Measurements from ENCODE around the gene CXADR. TPM values are rescaled to one million over a fixed set of nuclear protein-coding genes. Genes with fewer than 3 reads are reported as not detected.

CXADR gene
- total and polyA plus RNA-seq, 4 donors: 8.5 to 46.4 (median 26.5) TPM

GRCh38 chr21:17631195-17631594, 118.4 kb downstream of the CXADR start:
- Histone ChIP-seq H3K36me3 (ENCODE audit: control insufficient read depth in 4 of 4, insufficient read depth in 3 of 4, low read depth in 1 of 4, low read length in 3 of 4) (no peaks in the 10 kb centered on the region), H3K9me3 (ENCODE audit: control insufficient read depth in 4 of 4, low read length in 3 of 4) (no peaks in the 10 kb centered on the region), H3K9ac (ENCODE audit: low read depth in 1 of 2, low read length in 2 of 2) (no peak overlapping the region), H3K4me3 (ENCODE audit: low read depth in 1 of 3, low read length in 3 of 3) (no peak overlapping the region), H3K27me3 (ENCODE audit: control insufficient read depth in 4 of 4, insufficient read depth in 4 of 4, low read length in 3 of 4) (no peaks in the 10 kb centered on the region), H3K27ac (ENCODE audit: low read depth in 1 of 2, low read length in 2 of 2) (no peak overlapping the region), H3K4me1 (ENCODE audit: control insufficient read depth in 4 of 4, insufficient read depth in 4 of 4, low read length in 3 of 4) (no peaks in the 10 kb centered on the region)
- TF ChIP-seq HNF4A (conservative IDR thresholded peaks at IDR 0.05) (no peak), RAD21 (IDR thresholded peaks at IDR 0.05) (no peak), ATF3 (IDR thresholded peaks at IDR 0.05) (no peak), SP1 (IDR thresholded peaks at IDR 0.05) (no peak), YY1 (IDR thresholded peaks at IDR 0.05) (no peak), HNF4G (IDR thresholded peaks at IDR 0.05) (no peak), GABPA (IDR thresholded peaks at IDR 0.05 in 1 of 2, conservative IDR thresholded peaks at IDR 0.05 in 1 of 2) (no peak), NR2F2 (IDR thresholded peaks at IDR 0.05) (no peak), JUND (IDR thresholded peaks at IDR 0.05) (no peak)
- TF ChIP-seq, protein P1, sequence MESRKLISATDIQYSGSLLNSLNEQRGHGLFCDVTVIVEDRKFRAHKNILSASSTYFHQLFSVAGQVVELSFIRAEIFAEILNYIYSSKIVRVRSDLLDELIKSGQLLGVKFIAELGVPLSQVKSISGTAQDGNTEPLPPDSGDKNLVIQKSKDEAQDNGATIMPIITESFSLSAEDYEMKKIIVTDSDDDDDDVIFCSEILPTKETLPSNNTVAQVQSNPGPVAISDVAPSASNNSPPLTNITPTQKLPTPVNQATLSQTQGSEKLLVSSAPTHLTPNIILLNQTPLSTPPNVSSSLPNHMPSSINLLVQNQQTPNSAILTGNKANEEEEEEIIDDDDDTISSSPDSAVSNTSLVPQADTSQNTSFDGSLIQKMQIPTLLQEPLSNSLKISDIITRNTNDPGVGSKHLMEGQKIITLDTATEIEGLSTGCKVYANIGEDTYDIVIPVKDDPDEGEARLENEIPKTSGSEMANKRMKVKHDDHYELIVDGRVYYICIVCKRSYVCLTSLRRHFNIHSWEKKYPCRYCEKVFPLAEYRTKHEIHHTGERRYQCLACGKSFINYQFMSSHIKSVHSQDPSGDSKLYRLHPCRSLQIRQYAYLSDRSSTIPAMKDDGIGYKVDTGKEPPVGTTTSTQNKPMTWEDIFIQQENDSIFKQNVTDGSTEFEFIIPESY (IDR thresholded peaks at IDR 0.05): no peak
- TF ChIP-seq, protein P2, sequence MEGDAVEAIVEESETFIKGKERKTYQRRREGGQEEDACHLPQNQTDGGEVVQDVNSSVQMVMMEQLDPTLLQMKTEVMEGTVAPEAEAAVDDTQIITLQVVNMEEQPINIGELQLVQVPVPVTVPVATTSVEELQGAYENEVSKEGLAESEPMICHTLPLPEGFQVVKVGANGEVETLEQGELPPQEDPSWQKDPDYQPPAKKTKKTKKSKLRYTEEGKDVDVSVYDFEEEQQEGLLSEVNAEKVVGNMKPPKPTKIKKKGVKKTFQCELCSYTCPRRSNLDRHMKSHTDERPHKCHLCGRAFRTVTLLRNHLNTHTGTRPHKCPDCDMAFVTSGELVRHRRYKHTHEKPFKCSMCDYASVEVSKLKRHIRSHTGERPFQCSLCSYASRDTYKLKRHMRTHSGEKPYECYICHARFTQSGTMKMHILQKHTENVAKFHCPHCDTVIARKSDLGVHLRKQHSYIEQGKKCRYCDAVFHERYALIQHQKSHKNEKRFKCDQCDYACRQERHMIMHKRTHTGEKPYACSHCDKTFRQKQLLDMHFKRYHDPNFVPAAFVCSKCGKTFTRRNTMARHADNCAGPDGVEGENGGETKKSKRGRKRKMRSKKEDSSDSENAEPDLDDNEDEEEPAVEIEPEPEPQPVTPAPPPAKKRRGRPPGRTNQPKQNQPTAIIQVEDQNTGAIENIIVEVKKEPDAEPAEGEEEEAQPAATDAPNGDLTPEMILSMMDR (IDR thresholded peaks at IDR 0.05; ENCODE audit: low read depth, low read length, missing input control): no peak
- TF ChIP-seq, protein P3, sequence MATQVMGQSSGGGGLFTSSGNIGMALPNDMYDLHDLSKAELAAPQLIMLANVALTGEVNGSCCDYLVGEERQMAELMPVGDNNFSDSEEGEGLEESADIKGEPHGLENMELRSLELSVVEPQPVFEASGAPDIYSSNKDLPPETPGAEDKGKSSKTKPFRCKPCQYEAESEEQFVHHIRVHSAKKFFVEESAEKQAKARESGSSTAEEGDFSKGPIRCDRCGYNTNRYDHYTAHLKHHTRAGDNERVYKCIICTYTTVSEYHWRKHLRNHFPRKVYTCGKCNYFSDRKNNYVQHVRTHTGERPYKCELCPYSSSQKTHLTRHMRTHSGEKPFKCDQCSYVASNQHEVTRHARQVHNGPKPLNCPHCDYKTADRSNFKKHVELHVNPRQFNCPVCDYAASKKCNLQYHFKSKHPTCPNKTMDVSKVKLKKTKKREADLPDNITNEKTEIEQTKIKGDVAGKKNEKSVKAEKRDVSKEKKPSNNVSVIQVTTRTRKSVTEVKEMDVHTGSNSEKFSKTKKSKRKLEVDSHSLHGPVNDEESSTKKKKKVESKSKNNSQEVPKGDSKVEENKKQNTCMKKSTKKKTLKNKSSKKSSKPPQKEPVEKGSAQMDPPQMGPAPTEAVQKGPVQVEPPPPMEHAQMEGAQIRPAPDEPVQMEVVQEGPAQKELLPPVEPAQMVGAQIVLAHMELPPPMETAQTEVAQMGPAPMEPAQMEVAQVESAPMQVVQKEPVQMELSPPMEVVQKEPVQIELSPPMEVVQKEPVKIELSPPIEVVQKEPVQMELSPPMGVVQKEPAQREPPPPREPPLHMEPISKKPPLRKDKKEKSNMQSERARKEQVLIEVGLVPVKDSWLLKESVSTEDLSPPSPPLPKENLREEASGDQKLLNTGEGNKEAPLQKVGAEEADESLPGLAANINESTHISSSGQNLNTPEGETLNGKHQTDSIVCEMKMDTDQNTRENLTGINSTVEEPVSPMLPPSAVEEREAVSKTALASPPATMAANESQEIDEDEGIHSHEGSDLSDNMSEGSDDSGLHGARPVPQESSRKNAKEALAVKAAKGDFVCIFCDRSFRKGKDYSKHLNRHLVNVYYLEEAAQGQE (IDR thresholded peaks at IDR 0.05): no peak
- 75% methylated on average over 4 of the region's 4 CpGs for WGBS
- DNase-seq (ENCODE audit: low spot score): no peak

- Histone ChIP-seq H3K9me3 (ENCODE audit: control insufficient read depth in 4 of 4, low read length in 3 of 4) (peaks cover 0 to 2% (median 0%) of the 10 kb centered on the region in 4 donors), H3K4me1 (ENCODE audit: control insufficient read depth in 4 of 4, insufficient read depth in 4 of 4, low read length in 3 of 4) (no peaks in the 10 kb centered on the region), H3K4me3 (ENCODE audit: low read depth in 1 of 3, low read length in 3 of 3) (no peak overlapping the region), H3K27ac (ENCODE audit: low read depth in 1 of 2, low read length in 2 of 2) (no peak overlapping the region), H3K36me3 (ENCODE audit: control insufficient read depth in 4 of 4, insufficient read depth in 3 of 4, low read depth in 1 of 4, low read length in 3 of 4) (no peaks in the 10 kb centered on the region), H3K9ac (ENCODE audit: low read depth in 1 of 2, low read length in 2 of 2) (no peak overlapping the region), H3K27me3 (ENCODE audit: control insufficient read depth in 4 of 4, insufficient read depth in 4 of 4, low read length in 3 of 4) (no peaks in the 10 kb centered on the region)
- TF ChIP-seq ATF3 (IDR thresholded peaks at IDR 0.05) (no peak), EGR1 (IDR thresholded peaks at IDR 0.05; ENCODE audit: low read depth in 2 of 2) (no peak), YY1 (IDR thresholded peaks at IDR 0.05) (no peak), HNF4G (IDR thresholded peaks at IDR 0.05) (no peak), JUND (IDR thresholded peaks at IDR 0.05) (no peak), TAF1 (conservative IDR thresholded peaks at IDR 0.05) (no peak), RXRA (IDR thresholded peaks at IDR 0.05) (no peak), RAD21 (IDR thresholded peaks at IDR 0.05) (no peak), NR2F2 (IDR thresholded peaks at IDR 0.05) (no peak), FOXA1 (IDR thresholded peaks at IDR 0.05) (no peak), GABPA (IDR thresholded peaks at IDR 0.05 in 1 of 2, conservative IDR thresholded peaks at IDR 0.05 in 1 of 2) (no peak), FOXA2 (IDR thresholded peaks at IDR 0.05) (no peak), HNF4A (conservative IDR thresholded peaks at IDR 0.05) (no peak)
- TF ChIP-seq, protein P3 (IDR thresholded peaks at IDR 0.05): no peak
- TF ChIP-seq, protein P4, sequence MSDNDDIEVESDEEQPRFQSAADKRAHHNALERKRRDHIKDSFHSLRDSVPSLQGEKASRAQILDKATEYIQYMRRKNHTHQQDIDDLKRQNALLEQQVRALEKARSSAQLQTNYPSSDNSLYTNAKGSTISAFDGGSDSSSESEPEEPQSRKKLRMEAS (IDR thresholded peaks at IDR 0.05): no peak
- TF ChIP-seq, protein P1 (IDR thresholded peaks at IDR 0.05): no peak
- 93% methylated on average over 4 of the region's 4 CpGs for WGBS
- no peak for DNase-seq (ENCODE audit: low spot score)
Observed at GRCh38 chr21:17636711-17637110, 123.9 kb downstream of the CXADR start.
